Stimulated activated naive CD4-positive, alpha-beta T cell (primary cell): ENCODE results near the gene ZG16B.

Experiments used
- DNase-seq, 6 experiments: peaks; one replicate each; lab custom pipeline; 2025; lab: John Stamatoyannopoulos, UW

ZG16B gene

GRCh38 chr16:2829501-2830354 lies at the start of gene ZG16B:
ZG16B (plus strand) TSS chr16:2830303; CDS start chr16:2830442, 139 bp downstream.
- no peak for DNase-seq

- no peak for DNase-seq
Measured at GRCh38 chr16:2782583-2783351, 47.3 kb upstream of the ZG16B start.

GRCh38 chr16:2783581-2784357 lies 46.3 kb upstream of the ZG16B start:
- DNase-seq = no peak

- no peak for DNase-seq
Measured at GRCh38 chr16:2784358-2785100, 45.6 kb upstream of the ZG16B start.

GRCh38 chr16:2785101-2785991 lies 44.8 kb upstream of the ZG16B start:
- DNase-seq = peak in 4 of 6 experiments; percentile 29 to 51 (median 46)

GRCh38 chr16:2786061-2786825 lies 43.9 kb upstream of the ZG16B start:
- no peak for DNase-seq

GRCh38 chr16:2786826-2787151 lies 43.3 kb upstream of the ZG16B start:
- DNase-seq = no peak

- no peak for DNase-seq
Measured at GRCh38 chr16:2787406-2787805, 42.7 kb upstream of the ZG16B start, which contains the start of gene PRSS33. PRSS33 (minus strand) TSS chr16:2787560; CDS start chr16:2786547, 1,013 bp downstream.

- no peak for DNase-seq
Measured at GRCh38 chr16:2787961-2788360, 42.1 kb upstream of the ZG16B start.

GRCh38 chr16:2790631-2791030 lies 39.5 kb upstream of the ZG16B start:
- DNase-seq = no peak

- DNase-seq = no peak
Measured at GRCh38 chr16:2791174-2791573, 38.9 kb upstream of the ZG16B start.

GRCh38 chr16:2792940-2793339 lies 37.2 kb upstream of the ZG16B start:
- DNase-seq = no peak

- DNase-seq = no peak
Measured at GRCh38 chr16:2795395-2796143, 34.5 kb upstream of the ZG16B start.

GRCh38 chr16:2798723-2799204 lies 31.3 kb upstream of the ZG16B start:
- DNase-seq = no peak

- DNase-seq = no peak
Measured at GRCh38 chr16:2799205-2799858, 30.8 kb upstream of the ZG16B start.

- no peak for DNase-seq
Measured at GRCh38 chr16:2799859-2800226, 30.3 kb upstream of the ZG16B start.

- no peak for DNase-seq
Measured at GRCh38 chr16:2803545-2804195, 26.4 kb upstream of the ZG16B start.

GRCh38 chr16:2804728-2805127 lies 25.4 kb upstream of the ZG16B start:
- DNase-seq = no peak
